Hematopoietic multipotent progenitor cell treated with erythropoietin and hydrocortisone succinate and interleukin-3 and kit ligand, for 17 days (in vitro differentiated cells): ENCODE data around the gene PLPPR2.
A peak's percentile ranks its signal among the peaks of the same experiment; 100 is the strongest.
"Not testable (repeated sequence)": the region's sequence is repeated elsewhere in the genome, so short reads cannot be mapped to it uniquely, and the experiment has no call there.

ENCODE experiments used
- DNase-seq: peaks from one replicate; pipeline ENCODE4 v3.0.0-alpha.2; 2015; ENCODE audit warnings: low spot score

PLPPR2 gene

GRCh38 chr19:11355160-11356073, at the start of gene PLPPR2:
Gene PLPPR2, plus strand, starts transcription at chr19:11355432. Its CDS starts 2,242 bp downstream, at chr19:11357674.
- DNase-seq: peak; percentile 64

- DNase-seq: no peak
These were observed 48.9 kb upstream of the PLPPR2 start for GRCh38 chr19:11306337-11306736.

GRCh38 chr19:11320278-11320995, 34.8 kb upstream of the PLPPR2 start:
- DNase-seq: not testable (repeated sequence)

GRCh38 chr19:11321191-11322126, 33.8 kb upstream of the PLPPR2 start:
- DNase-seq: no peak

- DNase-seq: no peak
These were observed 32.8 kb upstream of the PLPPR2 start for GRCh38 chr19:11322269-11323024.

- no peak for DNase-seq
These were observed 31.6 kb upstream of the PLPPR2 start for GRCh38 chr19:11323601-11324078.

- DNase-seq: no peak
These were observed 31.1 kb upstream of the PLPPR2 start for GRCh38 chr19:11324079-11324661.

- no peak for DNase-seq
These were observed 30.4 kb upstream of the PLPPR2 start for GRCh38 chr19:11324748-11325389.

- DNase-seq: no peak
These were observed 29.7 kb upstream of the PLPPR2 start for GRCh38 chr19:11325544-11325943.

- DNase-seq: no peak
These were observed 25.1 kb upstream of the PLPPR2 start for GRCh38 chr19:11330127-11330526.

GRCh38 chr19:11331502-11331901, 23.7 kb upstream of the PLPPR2 start:
- no peak for DNase-seq

GRCh38 chr19:11332822-11333221, 22.4 kb upstream of the PLPPR2 start:
- no peak for DNase-seq

- DNase-seq: not testable (repeated sequence)
These were observed 21.4 kb upstream of the PLPPR2 start for GRCh38 chr19:11333838-11334237.

- DNase-seq: no peak
These were observed 19.6 kb upstream of the PLPPR2 start for GRCh38 chr19:11335449-11336146.

- no peak for DNase-seq
These were observed 18.2 kb upstream of the PLPPR2 start for GRCh38 chr19:11337080-11337479.

- DNase-seq: no peak
These were observed 17.1 kb upstream of the PLPPR2 start for GRCh38 chr19:11338121-11338520.

- no peak for DNase-seq
These were observed 16.5 kb upstream of the PLPPR2 start for GRCh38 chr19:11338569-11339253.

GRCh38 chr19:11339254-11340098, 15.8 kb upstream of the PLPPR2 start, which contains the start of gene RAB3D:
Gene RAB3D, minus strand, starts transcription at chr19:11339657. Its CDS starts 2,258 bp downstream, at chr19:11337399.
- no peak for DNase-seq
